HG03135 (cell line): Measurements from ENCODE around the gene TTLL1.

Experiments
- ATAC-seq: cut with Tn5 transposase; IDR thresholded peaks from one replicate; pipeline ENCODE4 v1.9.1; 2021; ENCODE audit warnings: mild to moderate bottlenecking, moderate library complexity; ENCODE audit not compliant: unreplicated experiment

Gene TTLL1

GRCh38 chr22:43014869-43015676 is 74.1 kb downstream of the TTLL1 start, which contains the start of gene PACSIN2:
TSS of gene PACSIN2 (minus strand) at chr22:43015149. CDS start at chr22:42912080, 103,069 bp downstream.
- ATAC-seq: peak; percentile 91

GRCh38 chr22:43014316-43014868 is 74.8 kb downstream of the TTLL1 start:
- ATAC-seq: no peak

- no peak for ATAC-seq
These were observed 75.6 kb downstream of the TTLL1 start for GRCh38 chr22:43013355-43014315.

- no peak for ATAC-seq
These were observed 76.8 kb downstream of the TTLL1 start for GRCh38 chr22:43012390-43012789.

- no peak for ATAC-seq
These were observed 78.1 kb downstream of the TTLL1 start for GRCh38 chr22:43011079-43011478.

- no peak for ATAC-seq
These were observed 79.7 kb downstream of the TTLL1 start for GRCh38 chr22:43009444-43009843.

- no peak for ATAC-seq
These were observed 80.3 kb downstream of the TTLL1 start for GRCh38 chr22:43008921-43009320.

GRCh38 chr22:43008509-43008908 is 80.7 kb downstream of the TTLL1 start:
- ATAC-seq: no peak

- ATAC-seq: no peak
These were observed 81.6 kb downstream of the TTLL1 start for GRCh38 chr22:43007519-43008102.

GRCh38 chr22:43006753-43007152 is 82.4 kb downstream of the TTLL1 start:
- ATAC-seq: no peak

- no peak for ATAC-seq
These were observed 83.1 kb downstream of the TTLL1 start for GRCh38 chr22:43006016-43006505.

GRCh38 chr22:43005106-43005505 is 84.1 kb downstream of the TTLL1 start:
- ATAC-seq: no peak

- ATAC-seq: no peak
These were observed 84.7 kb downstream of the TTLL1 start for GRCh38 chr22:43004362-43005035.

GRCh38 chr22:43002202-43002586 is 87.0 kb downstream of the TTLL1 start:
- no peak for ATAC-seq

- ATAC-seq: no peak
These were observed 87.7 kb downstream of the TTLL1 start for GRCh38 chr22:43001271-43002201.

- no peak for ATAC-seq
These were observed 88.6 kb downstream of the TTLL1 start for GRCh38 chr22:43000441-43001175.

GRCh38 chr22:42997582-42998090 is 91.6 kb downstream of the TTLL1 start:
- no peak for ATAC-seq

- no peak for ATAC-seq
These were observed 92.4 kb downstream of the TTLL1 start for GRCh38 chr22:42996646-42997365.
